IMR-90 (cell line): ENCODE measurements around the gene FAM131C. TPM values are rescaled to one million over a fixed set of nuclear protein-coding genes. Genes with fewer than 3 reads are reported as not detected.

Experiments used
- ATAC-seq: fragments of 200-7000 bp; cut with Tn5 transposase; 2 replicates; pipeline ENCODE4 v1.9.1; 2020; ENCODE audit warnings: low read depth, mild to moderate bottlenecking, moderate library complexity
- BruUV-seq: library from RNA; stranded (reverse); fragments of 400-500 nt; replicated peaks from 2 replicates; lab custom pipeline; 2021; lab: Mats Ljungman, UMichigan
- CTCF ChIA-PET: fragments of 300-600 bp; formaldehyde crosslinking; extraction: SDS; loops from one replicate; lab custom pipeline; 2021; ENCODE audit warnings: antibody characterized with exemption; lab: Yijun Ruan, JAX
- POLR2A ChIA-PET: fragments of 300-600 bp; sonication (Branson Sonifier 250); formaldehyde crosslinking; loops from one replicate; lab custom pipeline; 2022; ENCODE audit warnings: antibody characterized with exemption; ENCODE audit not compliant: unreplicated experiment; lab: Charles Lee
- DNase-seq: peaks from one replicate; pipeline ENCODE4 v3.0.0; 2013
- H2AFZ ChIP-seq: replicated peaks from 2 replicates; pipeline ENCODE3; 2013; ENCODE audit warnings: low read length, mild to moderate bottlenecking; ENCODE audit not compliant: poor library complexity
- H2AK5ac ChIP-seq: 2 replicates; pipeline ENCODE4 v1.6.1; 2013; ENCODE audit warnings: low read depth, low read length, inconsistent platforms
- H2AK9ac ChIP-seq: replicated peaks from 2 replicates; pipeline ENCODE3; 2013; ENCODE audit warnings: mild to moderate bottlenecking, low read depth, low read length, moderate library complexity; ENCODE audit not compliant: poor library complexity
- H2BK120ac ChIP-seq: 2 replicates; pipeline ENCODE4 v1.6.1; 2013; ENCODE audit warnings: low read depth, low read length, inconsistent platforms
- H2BK15ac ChIP-seq: 3 replicates; pipeline ENCODE4 v1.6.1; 2013; ENCODE audit warnings: low read depth, low read length, inconsistent platforms
- H2BK20ac ChIP-seq: 2 replicates; pipeline ENCODE4 v1.6.1; 2013; ENCODE audit warnings: low read depth, mild to moderate bottlenecking, inconsistent platforms, low read length, moderate library complexity
- H2BK5ac ChIP-seq: 2 replicates; pipeline ENCODE4 v1.6.1; 2013; ENCODE audit warnings: mild to moderate bottlenecking, low read depth, low read length, inconsistent platforms; ENCODE audit not compliant: poor library complexity, severe bottlenecking
- H3K14ac ChIP-seq: replicated peaks from 2 replicates; pipeline ENCODE4 v1.6.1; 2013; ENCODE audit warnings: low read depth, low read length, inconsistent platforms
- H3K18ac ChIP-seq: 2 replicates; pipeline ENCODE4 v1.6.1; 2013; ENCODE audit warnings: low read depth, low read length, control low read depth
- H3K23ac ChIP-seq: 2 replicates; pipeline ENCODE4 v1.6.1; 2013; ENCODE audit warnings: low read depth, low read length, inconsistent platforms
- H3K27ac ChIP-seq: 2 replicates; pipeline ENCODE4 v1.5.1; 2013; ENCODE audit warnings: mild to moderate bottlenecking, control low read depth, low read length; ENCODE audit not compliant: insufficient read depth
- H3K27me3 ChIP-seq: 2 replicates; pipeline ENCODE4 v1.6.1; 2013; ENCODE audit warnings: low read length; ENCODE audit not compliant: control insufficient read depth, insufficient read depth
- H3K36me3 ChIP-seq: 2 replicates; pipeline ENCODE4 v1.6.1; 2013; ENCODE audit warnings: low read length, mixed read lengths; ENCODE audit not compliant: control insufficient read depth, insufficient read depth
- H3K4ac ChIP-seq: 2 replicates; pipeline ENCODE4 v1.6.1; 2013; ENCODE audit warnings: low read depth, low read length, inconsistent platforms
- H3K4me1 ChIP-seq: 2 replicates; pipeline ENCODE4 v1.6.1; 2013; ENCODE audit warnings: low read length, mixed read lengths; ENCODE audit not compliant: control insufficient read depth, insufficient read depth
- H3K4me2 ChIP-seq: 2 replicates; pipeline ENCODE4 v1.6.1; 2013; ENCODE audit warnings: low read depth, mild to moderate bottlenecking, control low read depth, low read length, moderate library complexity
- H3K4me3 ChIP-seq: 2 replicates; pipeline ENCODE4 v1.5.1; 2013; ENCODE audit warnings: low read depth, mild to moderate bottlenecking, control low read depth, low read length, moderate library complexity; ENCODE audit not compliant: insufficient read depth
- H3K56ac ChIP-seq: 2 replicates; pipeline ENCODE4 v1.6.1; 2013; ENCODE audit warnings: low read length, inconsistent platforms; ENCODE audit not compliant: insufficient read depth; ENCODE audit errors: extremely low read depth
- H3K79me1 ChIP-seq, 2 experiments: 2 replicates each; pipeline ENCODE4 v1.6.1; 2013; ENCODE audit warnings: low read length in 2 of 2, inconsistent platforms in 1 of 2, low read depth in 1 of 2
- H3K9ac ChIP-seq: 2 replicates; pipeline ENCODE4 v1.6.1; 2013; ENCODE audit warnings: low read depth, low read length, control low read depth
- H3K9me1 ChIP-seq: 2 replicates; pipeline ENCODE4 v1.6.1; 2013; ENCODE audit warnings: low read length, inconsistent platforms; ENCODE audit not compliant: insufficient read depth
- H3K9me3 ChIP-seq: 2 replicates; pipeline ENCODE4 v1.6.1; 2013; ENCODE audit warnings: low read length; ENCODE audit not compliant: control insufficient read depth, insufficient read depth
- H4K20me1 ChIP-seq: 2 replicates; pipeline ENCODE4 v1.6.1; 2013; ENCODE audit warnings: low read length, inconsistent platforms; ENCODE audit not compliant: insufficient read depth
- H4K5ac ChIP-seq: 2 replicates; pipeline ENCODE4 v1.6.1; 2013; ENCODE audit warnings: mild to moderate bottlenecking, low read depth, low read length, control low read depth
- H4K8ac ChIP-seq, 2 experiments: 2 replicates each; pipeline ENCODE4 v1.6.1; 2013; ENCODE audit warnings: low read depth in 2 of 2, low read length in 2 of 2, control low read depth in 1 of 2, inconsistent platforms in 1 of 2
- H4K91ac ChIP-seq: 2 replicates; pipeline ENCODE4 v1.6.1; 2013; ENCODE audit warnings: low read depth, low read length, inconsistent platforms; ENCODE audit not compliant: insufficient read depth
- BHLHE40 ChIP-seq: fragments of 150-350 bp; IDR thresholded peaks from 2 replicates; pipeline ENCODE4 v1.6.1; 2016; ENCODE audit warnings: mild to moderate bottlenecking, low read depth, low read length
- WGBS, 2 experiments: methylation state at CpG; one replicate each; pipeline versions ENCODE4 v1.1.5 to v1.1.7; 2013; ENCODE audit warnings: missing lambda C conversion rate in 2 of 2; ENCODE audit not compliant: insufficient read length in 1 of 2; ENCODE audit errors: extremely low coverage in 2 of 2; 5-methylcytosine and 5-hydroxymethylcytosine counted together
- dilution Hi-C: fragments of 300-500 bp; cut with HindIII; formaldehyde crosslinking; loops from one replicate; pipeline ENCODE4 v1.14.3; 2018; ENCODE audit warnings: low sequenced_read_pairs; ENCODE audit not compliant: unreplicated experiment
- in situ Hi-C: fragments of 300-500 bp; cut with MboI; formaldehyde crosslinking; loops from 3 replicates; pipeline ENCODE4 v1.14.3; 2019; ENCODE audit warnings: low sequenced_read_pairs, inconsistent platforms, mixed read lengths
- intact Hi-C: fragments of 100-400 bp; cut with micrococcal nuclease; formaldehyde crosslinking; loops from 2 replicates; pipeline ENCODE4 v1.10.0; 2022
- polyA plus RNA-seq, 3 experiments: library from polyadenylated mRNA; depleted of rRNA; stranded (reverse); fragments of >200 nt; gene quantifications; 2 replicates each; pipeline ENCODE4 v1.2.3, GENCODE V29; 2012; ENCODE audit warnings: low replicate concordance in 1 of 3
- total RNA-seq: library from RNA; depleted of rRNA; stranded (reverse); fragments of >200 nt; gene quantifications from 2 replicates; pipeline ENCODE4 v1.2.3, GENCODE V29; 2012
- TF ChIP-seq, protein P1 (sequence below): conservative IDR thresholded peaks from 2 replicates; pipeline ENCODE4 v1.5.1; 2012; ENCODE audit warnings: mild to moderate bottlenecking, low read depth, low read length, improper control_type of control experiment

FAM131C gene
- total and polyA plus RNA-seq, 2 of the 4 experiments (the other 2 are of a cell fraction), result 0.18 to 1.0 TPM

- H2AK9ac ChIP-seq, result peak overlapping the region; percentile 9
- intact Hi-C loops (no loop called here), in situ Hi-C loops (no loop called here), dilution Hi-C loops (no loop called here)
- H3K4ac ChIP-seq, result no peak overlapping the region
- H3K9me3 ChIP-seq, result no peaks in the 10 kb centered on the region
- H3K4me3 ChIP-seq, result peak overlapping the region; percentile 44
- H3K23ac ChIP-seq, result no peak overlapping the region
- no TSS peak for BruUV-seq
- H2BK20ac ChIP-seq, result no peak overlapping the region
- H3K4me2 ChIP-seq, result peak overlapping the region; percentile 10; the same call in 1 of the 2 replicates
- peaks cover 0 to 6% of the 10 kb centered on the region in 2 experiments; a peak in 2 of 4 replicates for H3K79me1 ChIP-seq
- no peak overlapping the region for H4K91ac ChIP-seq
- peak; percentile 84 for TF ChIP-seq BHLHE40
- TF ChIP-seq, protein P1, sequence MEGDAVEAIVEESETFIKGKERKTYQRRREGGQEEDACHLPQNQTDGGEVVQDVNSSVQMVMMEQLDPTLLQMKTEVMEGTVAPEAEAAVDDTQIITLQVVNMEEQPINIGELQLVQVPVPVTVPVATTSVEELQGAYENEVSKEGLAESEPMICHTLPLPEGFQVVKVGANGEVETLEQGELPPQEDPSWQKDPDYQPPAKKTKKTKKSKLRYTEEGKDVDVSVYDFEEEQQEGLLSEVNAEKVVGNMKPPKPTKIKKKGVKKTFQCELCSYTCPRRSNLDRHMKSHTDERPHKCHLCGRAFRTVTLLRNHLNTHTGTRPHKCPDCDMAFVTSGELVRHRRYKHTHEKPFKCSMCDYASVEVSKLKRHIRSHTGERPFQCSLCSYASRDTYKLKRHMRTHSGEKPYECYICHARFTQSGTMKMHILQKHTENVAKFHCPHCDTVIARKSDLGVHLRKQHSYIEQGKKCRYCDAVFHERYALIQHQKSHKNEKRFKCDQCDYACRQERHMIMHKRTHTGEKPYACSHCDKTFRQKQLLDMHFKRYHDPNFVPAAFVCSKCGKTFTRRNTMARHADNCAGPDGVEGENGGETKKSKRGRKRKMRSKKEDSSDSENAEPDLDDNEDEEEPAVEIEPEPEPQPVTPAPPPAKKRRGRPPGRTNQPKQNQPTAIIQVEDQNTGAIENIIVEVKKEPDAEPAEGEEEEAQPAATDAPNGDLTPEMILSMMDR, result no peak
- ATAC-seq (peak; percentile 13), DNase-seq (no peak)
- no peak overlapping the region for H3K18ac ChIP-seq
- no peak overlapping the region for H3K27ac ChIP-seq
- H3K36me3 ChIP-seq, result no peaks in the 10 kb centered on the region
- peaks cover 10% of the 10 kb centered on the region; the same call in 1 of the 2 replicates for H3K9me1 ChIP-seq
- H4K5ac ChIP-seq, result no peak overlapping the region
- no peak overlapping the region for H3K14ac ChIP-seq
- H2BK5ac ChIP-seq, result no peak overlapping the region
- ChIA-PET POLR2A (no interaction called here), CTCF (interaction anchor here (0.5 to 1.3 kb wide), 5 partner anchors 9 to 367 kb away, joined by 3 to 4 read pairs (median 3); no protein-coding TSS in a partner anchor)
- H3K4me1 ChIP-seq, result peaks cover 16% of the 10 kb centered on the region
- H4K8ac ChIP-seq, result no peak overlapping the region
- no peak overlapping the region for H3K56ac ChIP-seq
- no peaks in the 10 kb centered on the region for H4K20me1 ChIP-seq
- H3K9ac ChIP-seq, result no peak overlapping the region
- no peak overlapping the region for H2AK5ac ChIP-seq
- H3K27me3 ChIP-seq, result no peaks in the 10 kb centered on the region; the same call in 1 of the 2 replicates
- 4% methylated on average over 19 of the region's 49 CpGs; no CpG with 5 or more reads in 1 of the 2 experiments for WGBS, 2 experiments
- no peak overlapping the region for H2BK120ac ChIP-seq
- H2BK15ac ChIP-seq, result no peak overlapping the region
- H2AFZ ChIP-seq, result peak overlapping the region; percentile 88
Observed at GRCh38 chr1:16072616-16073484, 601 bp downstream of the FAM131C start.
